SK-N-MC (cell line): Measurements from ENCODE around the gene ZNF525.

Experiments used
- DNase-seq: peaks from one replicate; pipeline ENCODE4 v3.0.0-alpha.2; 2011; ENCODE audit warnings: low read depth, low spot score
- H3K27ac ChIP-seq: fragments of 200-600 bp; sonication (generic); 2 replicates; pipeline ENCODE4 v1.5.1; 2016; ENCODE audit warnings: mixed run types
- H3K36me3 ChIP-seq: fragments of 200-600 bp; sonication (generic); 2 replicates; pipeline ENCODE4 v1.6.1; 2017; ENCODE audit warnings: antibody characterized with exemption, low read length, mixed read lengths; ENCODE audit not compliant: insufficient read depth
- H3K4me3 ChIP-seq: fragments of 200-600 bp; sonication (generic); 2 replicates; pipeline ENCODE4 v1.5.1; 2016
- H3K9ac ChIP-seq: fragments of 200-600 bp; sonication (generic); 2 replicates; pipeline ENCODE4 v1.8.0; 2017; ENCODE audit warnings: mixed run types, mixed read lengths; ENCODE audit not compliant: insufficient read length
- H3K9me3 ChIP-seq: fragments of 200-600 bp; sonication (generic); 2 replicates; pipeline ENCODE4 v1.6.1; 2017; ENCODE audit warnings: low read depth, mild to moderate bottlenecking, antibody characterized with exemption, low read length, moderate library complexity, mixed read lengths
- EZH2 ChIP-seq: fragments of 200-600 bp; sonication (generic); IDR thresholded peaks from one replicate; pipeline ENCODE4 v1.6.1; 2017; ENCODE audit warnings: antibody characterized with exemption
- FOXP2 ChIP-seq: optimal IDR thresholded peaks from 2 replicates; pipeline ENCODE3; 2011; ENCODE audit warnings: mild to moderate bottlenecking, moderate library complexity; ENCODE audit not compliant: insufficient read depth; ENCODE audit errors: extremely low read length, control extremely low read depth
- POLR2AphosphoS5 ChIP-seq: IDR thresholded peaks from 2 replicates; pipeline ENCODE4 v1.6.1; 2012; ENCODE audit warnings: mild to moderate bottlenecking, low read depth, low read length, borderline replicate concordance

Gene ZNF525

GRCh38 chr19:53424968-53425597 is 59.6 kb downstream of the ZNF525 start:
- Histone ChIP-seq H3K4me3 (no peak overlapping the region), H3K36me3 (no peaks in the 10 kb centered on the region), H3K9me3 (no peaks in the 10 kb centered on the region), H3K27ac (no peak overlapping the region), H3K9ac (no peak overlapping the region)
- TF ChIP-seq POLR2AphosphoS5 (no peak), FOXP2 (no peak), EZH2 (no peak)
- peak; percentile 8 for DNase-seq

GRCh38 chr19:53431399-53432087 is 66.0 kb downstream of the ZNF525 start, which contains the start of gene ZNF761:
Gene ZNF761 (plus strand): TSS chr19:53431984. CDS start chr19:53447269, 15,285 bp downstream.
- H3K9ac ChIP-seq = peak within 1 kb of the TSS; percentile 93
- DNase-seq = peak; percentile 20
- no peaks in the 10 kb centered on the region for H3K9me3 ChIP-seq
- peak within 1 kb of the TSS; percentile 88 for H3K4me3 ChIP-seq
- H3K36me3 ChIP-seq = peaks cover 30% of the 10 kb centered on the region
- TF ChIP-seq EZH2 = no peak
- peak; percentile 89 for TF ChIP-seq POLR2AphosphoS5
- peak within 1 kb of the TSS; percentile 49; the same call in 1 of the 2 replicates for H3K27ac ChIP-seq

GRCh38 chr19:53432088-53432661 is 66.7 kb downstream of the ZNF525 start:
- no peaks in the 10 kb centered on the region for H3K9me3 ChIP-seq
- H3K27ac ChIP-seq = peak overlapping the region; percentile 49; the same call in 1 of the 2 replicates
- peaks cover 34% of the 10 kb centered on the region for H3K36me3 ChIP-seq
- H3K9ac ChIP-seq = peak overlapping the region; percentile 93
- no peak for DNase-seq
- peak overlapping the region; percentile 88 for H3K4me3 ChIP-seq
- TF ChIP-seq FOXP2 (no peak), EZH2 (no peak), POLR2AphosphoS5 (no peak)
